K562 (cell line): ENCODE results near the gene GGT6. TPM values are rescaled to one million over a fixed set of nuclear protein-coding genes. Genes with fewer than 3 reads are reported as not detected.

Source experiments
- CBFB ChIP-seq: sonication (generic); formaldehyde crosslinking; IDR thresholded peaks from 2 replicates; pipeline ENCODE4 v1.4.0; 2020; ENCODE audit warnings: mild to moderate bottlenecking, missing genetic modification reagents
- CBX2 ChIP-seq: fragments of 200-600 bp; sonication (generic); IDR thresholded peaks from one replicate; pipeline ENCODE4 v1.6.1; 2012; ENCODE audit warnings: mild to moderate bottlenecking, low read length, inconsistent platforms; ENCODE audit not compliant: insufficient read depth, poor library complexity, severe bottlenecking
- CTBP1 ChIP-seq: fragments of 450-650 bp; IDR thresholded peaks from 2 replicates; pipeline ENCODE4 v1.6.1; 2016; ENCODE audit warnings: borderline replicate concordance
- CUX1 ChIP-seq: fragments of 200-800 bp; sonication (Bioruptor generic); IDR thresholded peaks from 2 replicates; pipeline ENCODE4 v1.6.1; 2016; ENCODE audit warnings: missing genetic modification characterization, missing compliant biosample characterization
- CXXC5 ChIP-seq: fragments of 250-450 bp; sonication (Bioruptor Pico); IDR thresholded peaks from 2 replicates; pipeline ENCODE4 v1.8.0; 2022; ENCODE audit warnings: inconsistent platforms, mild to moderate bottlenecking, moderate library complexity
- DEAF1 ChIP-seq: fragments of 450-650 bp; formaldehyde crosslinking; IDR thresholded peaks from 2 replicates; pipeline ENCODE4 v1.4.0; 2020; ENCODE audit warnings: mild to moderate bottlenecking, moderate library complexity
- NR0B1 ChIP-seq: fragments of 450-650 bp; IDR thresholded peaks from one replicate; pipeline ENCODE4 v1.6.1; 2018; ENCODE audit warnings: mild to moderate bottlenecking, moderate library complexity; ENCODE audit not compliant: partially characterized antibody
- RBFOX2 ChIP-seq: fragments of 200-400 bp; formaldehyde crosslinking; IDR thresholded peaks from 2 replicates; pipeline ENCODE4 v1.6.1; 2017; ENCODE audit warnings: low read depth, mild to moderate bottlenecking, low read length, moderate library complexity
- RBM17 ChIP-seq: fragments of 200-400 bp; formaldehyde crosslinking; IDR thresholded peaks from 2 replicates; pipeline ENCODE4 v1.6.1; 2017; ENCODE audit warnings: low read depth, mild to moderate bottlenecking, low read length, borderline replicate concordance
- SMARCA4 ChIP-seq: fragments of 450-650 bp; IDR thresholded peaks from 2 replicates; pipeline ENCODE4 v1.6.1; 2016
- TFE3 ChIP-seq: fragments of 450-650 bp; formaldehyde crosslinking; IDR thresholded peaks from 2 replicates; pipeline ENCODE4 v1.4.0; 2020; ENCODE audit warnings: mild to moderate bottlenecking, mixed read lengths
- ZBTB5 ChIP-seq: fragments of 450-650 bp; IDR thresholded peaks from 2 replicates; pipeline ENCODE4 v1.6.1; 2017; ENCODE audit warnings: antibody characterized with exemption
- polyA plus RNA-seq, 8 experiments: library from polyadenylated mRNA; depleted of rRNA in 4 of 8; stranded (reverse) in 5 of 8; unstranded in 3 of 8; fragments of >200 nt; fragmentation: Nextera tagmentation in 2 of 8; fragmentation: Illumina TruSeq in 1 of 8; extraction: Ambion mirVana in 2 of 8; extraction: Trizol in 1 of 8; gene quantifications; 2 replicates each; pipeline versions ENCODE4 v1.2.1 to v1.2.3, GENCODE V29; 2011 to 2014; ENCODE audit warnings: inconsistent platforms in 1 of 8, missing spikeins in 1 of 8
- total RNA-seq, 7 experiments: library from RNA; depleted of rRNA in 6 of 7; stranded (reverse); fragments of >200 nt in 6 of 7; fragmentation: Illumina TruSeq in 2 of 7; extraction: Trizol in 2 of 7; gene quantifications; 2 replicates each; pipeline versions ENCODE4 v1.2.1 to v1.2.3, GENCODE V29; 2011 to 2021; ENCODE audit warnings: low replicate concordance in 1 of 7

The GGT6 gene
- total and polyA plus RNA-seq, 9 of the 15 experiments (the other 6 are each of a cell fraction or from before 2014, with no cell fraction given), result 0.09 TPM; not detected in 8

GRCh38 chr17:4554997-4555799 lies 5.2 kb downstream of the GGT6 start, which contains the start of gene MYBBP1A (continued):
- TF ChIP-seq CUX1, result no peak
- no peak for TF ChIP-seq CTBP1
- no peak for TF ChIP-seq TFE3
- TF ChIP-seq DEAF1 (CRISPR knock-in tag), result no peak
- peak; percentile 88 for TF ChIP-seq RBFOX2
- no peak for TF ChIP-seq RBM17
- TF ChIP-seq ZBTB5, result no peak
- peak; percentile 69 for TF ChIP-seq CXXC5
- TF ChIP-seq CBX2, result no peak
- no peak for TF ChIP-seq SMARCA4
- TF ChIP-seq NR0B1, result no peak
- 0 out of 2 replicates have a peak, but pooled peaks have one; percentile 7 for TF ChIP-seq CBFB (CRISPR knock-in tag)
